Liver (tissue), 9 donors: Measurements from ENCODE around the gene CDK11A. TPM values are rescaled to one million over a fixed set of nuclear protein-coding genes. Genes with fewer than 3 reads are reported as not detected.

ENCODE experiments used
- DNase-seq: peaks from one replicate; pipeline ENCODE4 v3.0.0-alpha.2; 2017; ENCODE audit warnings: low spot score
- H3K27ac ChIP-seq, 2 donors: one replicate each; pipeline ENCODE4 v1.7.0; 2013; ENCODE audit warnings: inconsistent platforms in 2 of 2, low read length in 2 of 2, control low read depth in 1 of 2, low read depth in 1 of 2, mild to moderate bottlenecking in 1 of 2
- H3K27me3 ChIP-seq, 4 donors: one replicate each; pipeline versions ENCODE4 v1.6.1 to v1.7.0; 2013; ENCODE audit warnings: low read length in 3 of 4, inconsistent platforms in 1 of 4, mild to moderate bottlenecking in 1 of 4, moderate library complexity in 1 of 4; ENCODE audit not compliant: control insufficient read depth in 4 of 4, insufficient read depth in 4 of 4
- H3K36me3 ChIP-seq, 4 donors: one replicate each; pipeline versions ENCODE4 v1.6.1 to v1.7.0; 2013; ENCODE audit warnings: low read length in 3 of 4, mild to moderate bottlenecking in 3 of 4, low read depth in 1 of 4, moderate library complexity in 1 of 4; ENCODE audit not compliant: control insufficient read depth in 4 of 4, insufficient read depth in 3 of 4
- H3K4me1 ChIP-seq, 4 donors: one replicate each; pipeline versions ENCODE4 v1.6.1 to v1.7.0; 2013; ENCODE audit warnings: low read length in 3 of 4, mild to moderate bottlenecking in 3 of 4, moderate library complexity in 1 of 4; ENCODE audit not compliant: control insufficient read depth in 4 of 4, insufficient read depth in 4 of 4
- H3K4me3 ChIP-seq, 3 donors: one replicate each; pipeline versions ENCODE4 v1.6.1 to v1.7.0; 2013; ENCODE audit warnings: low read length in 3 of 3, control low read depth in 1 of 3, low read depth in 1 of 3, mild to moderate bottlenecking in 1 of 3
- H3K9ac ChIP-seq, 2 donors: one replicate each; pipeline ENCODE4 v1.7.0; 2013; ENCODE audit warnings: low read length in 2 of 2, mild to moderate bottlenecking in 2 of 2, moderate library complexity in 2 of 2, control low read depth in 1 of 2, low read depth in 1 of 2
- H3K9me3 ChIP-seq, 4 donors: one replicate each; pipeline versions ENCODE4 v1.6.1 to v1.7.0; 2013; ENCODE audit warnings: low read length in 3 of 4; ENCODE audit not compliant: control insufficient read depth in 4 of 4
- ATF3 ChIP-seq: IDR thresholded peaks from 2 replicates; pipeline ENCODE4 v1.6.1; 2016; ENCODE audit warnings: antibody characterized with exemption
- EGR1 ChIP-seq, 2 donors: IDR thresholded peaks; 2 replicates each; pipeline ENCODE4 v1.6.1; 2016 to 2018; ENCODE audit warnings: antibody characterized with exemption in 2 of 2, low read depth in 2 of 2
- FOXA1 ChIP-seq: IDR thresholded peaks from 2 replicates; pipeline ENCODE4 v1.6.1; 2016; ENCODE audit warnings: antibody characterized with exemption
- GABPA ChIP-seq, 2 donors: IDR thresholded peaks in 1 of 2; conservative IDR thresholded peaks in 1 of 2; 2 replicates each; pipeline ENCODE4 v1.6.1; 2016; ENCODE audit warnings: antibody characterized with exemption in 2 of 2, mild to moderate bottlenecking in 1 of 2, moderate library complexity in 1 of 2
- HNF4A ChIP-seq, 2 donors: conservative IDR thresholded peaks; 2 replicates each; pipeline ENCODE4 v1.6.1; 2016; ENCODE audit warnings: antibody characterized with exemption in 2 of 2, mild to moderate bottlenecking in 2 of 2
- HNF4G ChIP-seq: IDR thresholded peaks from 2 replicates; pipeline ENCODE4 v1.6.1; 2016; ENCODE audit warnings: antibody characterized with exemption
- JUND ChIP-seq, 2 donors: IDR thresholded peaks; 2 replicates each; pipeline ENCODE4 v1.6.1; 2016; ENCODE audit warnings: antibody characterized with exemption in 2 of 2
- MAX ChIP-seq: IDR thresholded peaks from 2 replicates; pipeline ENCODE4 v1.6.1; 2016; ENCODE audit warnings: antibody characterized with exemption
- RAD21 ChIP-seq, 2 donors: IDR thresholded peaks; 2 replicates each; pipeline ENCODE4 v1.6.1; 2016; ENCODE audit warnings: antibody characterized with exemption in 2 of 2, mild to moderate bottlenecking in 2 of 2
- REST ChIP-seq: IDR thresholded peaks from 2 replicates; pipeline ENCODE4 v1.6.1; 2016; ENCODE audit warnings: antibody characterized with exemption, mild to moderate bottlenecking
- RXRA ChIP-seq, 2 donors: IDR thresholded peaks; 2 replicates each; pipeline ENCODE4 v1.6.1; 2017 to 2018; ENCODE audit warnings: antibody characterized with exemption in 2 of 2, mild to moderate bottlenecking in 1 of 2
- TAF1 ChIP-seq: conservative IDR thresholded peaks from 2 replicates; pipeline ENCODE4 v1.6.1; 2016; ENCODE audit warnings: antibody characterized with exemption, mild to moderate bottlenecking
- YY1 ChIP-seq: IDR thresholded peaks from 2 replicates; pipeline ENCODE4 v1.6.1; 2016; ENCODE audit warnings: antibody characterized with exemption, mild to moderate bottlenecking
- ZBTB33 ChIP-seq: IDR thresholded peaks from 2 replicates; pipeline ENCODE4 v1.6.1; 2016; ENCODE audit warnings: antibody characterized with exemption
- WGBS: extraction: QIAGEN DNeasy Blood & Tissue Kit; methylation state at CpG from one replicate; pipeline ENCODE4 v1.1.7; 2013; 5-methylcytosine and 5-hydroxymethylcytosine counted together
- polyA plus RNA-seq, 2 donors: library from polyadenylated mRNA; stranded (reverse) in 1 of 2; unstranded in 1 of 2; fragments of 200-250 nt in 1 of 2; fragments of >200 nt in 1 of 2; fragmentation: Nextera tagmentation in 1 of 2; extraction: Ambion mirVana in 1 of 2; gene quantifications; one replicate each; pipeline versions ENCODE4 v1.2.1 to v1.2.3, GENCODE V29; 2013 to 2015
- total RNA-seq, 2 donors: library from RNA; depleted of rRNA; stranded (reverse); fragments of >200 nt; gene quantifications; one replicate each; pipeline ENCODE4 v1.2.3, GENCODE V29; 2014
- donor health status: healthy.
- donor health status: healthy.
- donor health status: healthy.
- donor health status: healthy.
- donor health status: healthy.

CDK11A gene
- total and polyA plus RNA-seq, 4 donors = 13.7 to 17.0 (median 13.9) TPM

GRCh38 chr1:1771096-1771495 is 46.9 kb upstream of the CDK11A start:
- H3K27me3 ChIP-seq = no peaks in the 10 kb centered on the region
- WGBS = 97% methylated on average over 3 of the region's 3 CpGs
- H3K9ac ChIP-seq = no peak overlapping the region
- H3K36me3 ChIP-seq = peaks cover 2 to 11% (median 6%) of the 10 kb centered on the region in 4 donors
- peaks cover 9 to 32% (median 22%) of the 10 kb centered on the region in 4 donors for H3K4me1 ChIP-seq
- TF ChIP-seq ATF3 = no peak
- no peak for TF ChIP-seq REST
- no peak for TF ChIP-seq ZBTB33
- no peak for TF ChIP-seq RXRA (IDR thresholded peaks at IDR 0.05)
- no peak for TF ChIP-seq GABPA (IDR thresholded peaks at IDR 0.05 in 1 of 2, conservative IDR thresholded peaks at IDR 0.05 in 1 of 2)
- TF ChIP-seq EGR1 (IDR thresholded peaks at IDR 0.05; ENCODE audit: low read depth in 2 of 2) = no peak
- TF ChIP-seq TAF1 = no peak
- no peak overlapping the region for H3K4me3 ChIP-seq
- H3K9me3 ChIP-seq = peaks cover 0 to 3% (median 1%) of the 10 kb centered on the region in 4 donors
- no peak for DNase-seq
- no peak overlapping the region for H3K27ac ChIP-seq

GRCh38 chr1:1770102-1770501 is 45.9 kb upstream of the CDK11A start:
- H3K9me3 ChIP-seq = peaks cover 0 to 3% (median 1%) of the 10 kb centered on the region in 4 donors
- no peak for TF ChIP-seq MAX
- no peak for TF ChIP-seq FOXA1
- TF ChIP-seq HNF4G = no peak
- no peak for TF ChIP-seq RAD21 (IDR thresholded peaks at IDR 0.05)
- TF ChIP-seq RXRA (IDR thresholded peaks at IDR 0.05) = no peak
- TF ChIP-seq ATF3 = no peak
- no peak for TF ChIP-seq JUND (IDR thresholded peaks at IDR 0.05)
- TF ChIP-seq HNF4A (conservative IDR thresholded peaks at IDR 0.05) = no peak
- TF ChIP-seq YY1 = no peak
- 99% methylated on average over 3 of the region's 3 CpGs for WGBS
- H3K4me3 ChIP-seq = no peak overlapping the region
- H3K4me1 ChIP-seq = peaks cover 9 to 22% (median 13%) of the 10 kb centered on the region in 4 donors
- no peak for DNase-seq
- peaks cover 2 to 11% (median 6%) of the 10 kb centered on the region in 4 donors for H3K36me3 ChIP-seq
- no peak overlapping the region for H3K9ac ChIP-seq
- no peaks in the 10 kb centered on the region for H3K27me3 ChIP-seq
- no peak overlapping the region for H3K27ac ChIP-seq
